Fibroblast of lung (primary cell): ENCODE results near the gene N4BP2L2.

Experiments used
- CTCF ChIP-seq, 2 donors: IDR thresholded peaks in 1 of 2; conservative IDR thresholded peaks in 1 of 2; 1 replicate in 1 of 2; 2 replicates in 1 of 2; pipeline ENCODE4 v1.5.1; 2011 to 2012; ENCODE audit warnings: low read length in 2 of 2, control low read depth in 1 of 2, inconsistent platforms in 1 of 2, low read depth in 1 of 2, mild to moderate bottlenecking in 1 of 2
- EZH2 ChIP-seq: IDR thresholded peaks from 2 replicates; pipeline ENCODE4 v1.5.1; 2012; ENCODE audit warnings: low read length, control low read depth, mild to moderate bottlenecking; ENCODE audit errors: missing control alignments

- TF ChIP-seq CTCF (conservative IDR thresholded peaks at IDR 0.05 in 1 of 2, IDR thresholded peaks at IDR 0.05 in 1 of 2; ENCODE audit: low read depth in 1 of 2, low read length in 2 of 2) (no peak), EZH2 (no peak)
Measured at GRCh38 chr13:32528358-32528757, 10.2 kb downstream of the N4BP2L2 start.
